HG03565 (cell line): ENCODE data around the gene CEP83.
A peak's percentile ranks its signal among the peaks of the same experiment; 100 is the strongest.
"Not testable (repeated sequence)": the region's sequence is repeated elsewhere in the genome, so short reads cannot be mapped to it uniquely, and the experiment has no call there.

Experiments
- ATAC-seq: cut with Tn5 transposase; IDR thresholded peaks from one replicate; pipeline ENCODE4 v1.9.1; 2021; ENCODE audit warnings: mild to moderate bottlenecking, moderate library complexity; ENCODE audit not compliant: unreplicated experiment

CEP83 gene

DNA sequence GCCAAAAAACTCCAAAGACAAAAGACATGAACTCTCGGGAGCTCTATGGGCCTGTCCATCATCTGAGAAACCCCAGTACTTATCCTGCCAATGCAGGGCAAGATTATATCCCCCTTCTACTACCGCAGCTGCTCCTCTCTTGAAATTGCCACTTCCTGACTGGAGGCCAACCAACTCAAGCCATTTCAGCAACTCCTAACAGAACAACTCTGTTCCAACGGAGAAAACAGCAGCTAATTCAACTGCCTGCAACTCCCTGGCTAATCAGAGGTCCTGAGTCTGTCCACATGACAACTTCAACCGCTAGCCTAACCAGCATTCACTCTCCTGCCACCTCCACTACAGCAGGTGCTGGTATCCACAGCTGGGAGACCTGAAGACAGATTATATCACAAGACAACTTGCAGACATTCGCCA is 24.1 kb downstream of the CEP83 start:
- ATAC-seq, result no peak

DNA sequence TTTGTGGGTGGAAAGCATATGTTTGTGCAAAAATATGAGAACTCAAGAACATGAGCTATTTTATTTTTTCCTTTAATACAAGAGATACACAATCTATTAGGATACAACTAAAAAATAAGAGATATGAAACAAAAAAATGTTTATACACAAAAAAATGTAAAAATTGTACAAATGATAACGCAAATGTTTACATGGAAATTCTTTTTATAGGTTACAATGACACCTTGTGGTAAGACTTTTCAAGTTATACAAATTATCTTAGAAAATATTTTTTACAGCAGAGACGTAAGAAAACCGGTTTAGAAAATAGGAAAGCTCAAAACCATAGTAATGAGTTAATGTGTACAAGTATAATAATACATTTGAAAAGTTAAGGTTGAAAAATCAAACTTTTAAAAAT is 25.5 kb downstream of the CEP83 start:
- no peak for ATAC-seq

DNA sequence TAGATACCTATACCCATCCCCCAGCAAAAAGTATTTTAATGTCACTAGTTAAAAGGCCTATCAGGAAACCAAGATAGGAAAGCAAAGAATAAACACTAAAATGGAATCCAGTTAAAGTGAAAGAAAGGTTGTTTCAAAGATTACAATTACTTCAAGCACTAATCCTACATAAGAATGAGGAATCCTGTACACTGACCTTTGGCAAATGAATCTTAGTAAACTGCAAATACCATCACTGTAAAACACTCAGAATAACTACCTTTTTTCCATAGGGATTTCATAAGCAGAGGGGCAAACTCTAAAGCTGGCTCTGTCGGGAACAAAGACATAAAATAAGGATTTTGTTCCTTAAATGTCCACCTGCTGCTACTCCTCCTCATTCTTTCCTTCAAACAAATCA is 25.9 kb downstream of the CEP83 start:
- ATAC-seq, result no peak

DNA sequence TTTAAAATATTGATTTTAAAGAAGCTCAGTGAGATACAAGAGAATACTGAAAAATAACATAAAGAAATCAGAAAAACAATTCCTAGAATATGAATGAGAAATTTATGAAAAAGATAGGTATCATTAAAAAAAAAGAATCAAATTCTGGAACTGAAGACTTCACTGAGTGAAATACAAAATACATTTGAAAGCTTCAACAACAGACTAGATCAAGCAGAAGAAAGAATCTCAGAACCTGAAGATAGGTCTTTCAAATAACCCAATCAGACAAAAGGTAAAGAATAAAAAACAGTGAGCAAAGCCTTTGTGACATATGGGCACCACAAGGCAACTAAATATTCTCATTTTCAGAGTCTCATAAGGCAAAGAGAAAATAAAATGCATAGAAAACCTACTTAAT is 29.4 kb downstream of the CEP83 start:
- no peak for ATAC-seq

DNA sequence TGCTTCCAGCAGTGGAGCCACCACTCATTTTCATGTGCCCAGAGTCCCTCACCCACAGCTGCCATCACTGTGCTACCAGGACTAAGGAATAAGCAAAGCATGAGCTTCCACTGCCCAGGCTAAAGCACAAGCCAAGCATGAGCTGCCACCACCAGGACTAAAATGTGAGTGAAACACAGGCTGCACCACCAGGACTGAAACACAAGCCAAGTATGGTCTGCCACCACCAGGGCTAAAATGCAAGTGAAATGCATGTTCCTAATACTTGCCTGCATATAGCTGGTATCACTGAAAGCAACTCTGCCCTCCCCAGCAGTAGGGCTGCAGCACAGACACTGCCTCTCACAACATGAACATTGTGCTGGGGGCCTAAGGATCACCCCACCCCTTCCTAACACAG is 30.0 kb downstream of the CEP83 start:
- ATAC-seq, result no peak

DNA sequence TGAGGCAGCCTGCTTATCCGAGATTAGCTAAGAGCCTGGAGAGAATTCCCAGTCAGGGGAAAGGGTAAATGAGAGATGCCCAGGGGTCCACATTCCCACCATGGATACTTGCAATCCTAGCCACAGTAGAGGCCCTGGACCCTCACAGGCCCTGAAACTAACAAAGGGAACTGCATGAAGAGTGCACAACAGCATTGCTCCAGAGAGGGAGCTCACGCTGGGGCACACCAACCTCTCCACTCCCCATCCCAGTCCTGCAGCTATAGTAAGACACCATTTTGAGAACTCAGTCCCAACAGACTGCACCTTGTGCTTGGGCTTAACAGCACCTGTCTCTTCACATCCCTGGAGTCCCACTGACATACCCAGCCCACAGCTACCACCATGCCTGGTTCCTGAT is 30.5 kb downstream of the CEP83 start:
- no peak for ATAC-seq

DNA sequence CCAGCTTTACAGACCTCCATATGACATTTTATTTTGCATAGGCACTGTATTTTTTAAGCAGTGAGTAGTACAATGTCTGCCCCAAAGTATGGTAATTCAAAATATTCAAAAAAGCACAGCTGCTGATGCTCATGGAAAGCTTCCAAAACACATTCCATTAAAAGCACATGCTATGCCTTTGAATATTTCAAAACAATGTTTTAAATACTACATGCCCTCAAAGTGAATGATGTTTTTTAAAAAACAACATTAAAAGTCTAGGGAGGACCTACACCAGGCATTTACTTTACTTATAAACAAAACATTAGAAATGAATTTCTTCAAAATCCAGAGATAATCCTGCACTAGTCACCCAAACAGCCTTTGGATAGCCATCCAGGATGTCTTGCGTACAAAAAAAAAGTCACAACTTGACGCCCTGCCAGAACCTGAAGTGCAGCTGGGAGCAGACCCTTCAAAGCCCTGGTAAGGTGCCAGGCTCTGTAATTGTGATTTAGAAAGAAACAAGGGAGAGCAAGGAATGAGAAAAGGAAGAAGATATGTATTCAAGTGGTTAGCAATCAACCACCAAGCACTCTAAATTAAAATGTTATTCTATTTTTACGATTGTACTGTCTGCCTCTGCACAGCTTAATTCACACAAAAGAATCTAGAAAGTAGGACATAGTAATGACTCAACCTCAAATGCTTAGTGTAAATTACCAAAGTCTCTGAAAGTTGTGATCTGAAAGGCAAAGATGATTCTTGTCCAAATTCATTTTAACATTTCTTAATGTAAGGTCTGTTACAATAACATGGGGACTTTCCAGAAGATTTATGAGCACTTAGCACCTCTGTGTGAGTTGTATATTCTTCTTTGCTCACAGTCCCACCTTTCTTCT is 31.9 kb downstream of the CEP83 start:
- ATAC-seq, result no peak

DNA sequence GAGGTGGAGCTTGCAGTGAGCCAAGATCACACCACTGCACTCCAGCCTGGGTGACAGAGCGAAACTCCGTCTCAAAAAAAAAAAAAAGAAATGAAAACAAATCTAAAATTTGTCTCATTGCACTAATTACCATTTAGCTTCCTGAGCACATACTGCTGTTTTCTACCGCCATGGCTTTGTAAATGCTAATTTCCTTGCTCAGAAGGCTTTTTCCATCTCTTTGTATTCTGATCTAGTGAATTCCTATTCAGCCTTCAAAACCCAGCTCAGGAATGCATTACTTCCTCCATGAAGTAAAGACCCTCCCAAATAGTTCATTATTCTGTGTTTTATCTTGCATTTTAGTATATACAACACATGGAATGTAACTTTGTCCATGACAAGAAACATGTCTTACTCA is 33.6 kb downstream of the CEP83 start:
- no peak for ATAC-seq

DNA sequence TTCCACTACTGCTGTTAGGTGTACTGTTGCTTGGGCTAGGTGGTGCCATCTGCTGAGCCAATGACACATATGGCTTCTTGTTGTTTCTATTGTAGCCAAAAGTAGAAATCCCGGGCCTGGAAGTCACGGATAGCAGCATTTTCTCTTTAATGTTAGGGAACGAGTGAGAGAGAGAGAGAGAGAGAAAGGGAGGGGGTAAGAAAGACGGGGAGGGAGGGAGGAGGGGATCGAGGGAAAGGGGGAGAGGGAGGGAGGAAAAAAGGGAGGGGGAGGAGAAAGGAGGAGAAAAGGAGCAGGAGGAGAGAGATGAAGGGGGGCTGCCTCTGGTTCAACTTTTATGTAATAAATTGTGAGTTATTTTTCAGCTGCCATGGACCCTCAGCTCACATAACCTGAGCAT is 34.8 kb downstream of the CEP83 start:
- ATAC-seq, result not testable (repeated sequence)

DNA sequence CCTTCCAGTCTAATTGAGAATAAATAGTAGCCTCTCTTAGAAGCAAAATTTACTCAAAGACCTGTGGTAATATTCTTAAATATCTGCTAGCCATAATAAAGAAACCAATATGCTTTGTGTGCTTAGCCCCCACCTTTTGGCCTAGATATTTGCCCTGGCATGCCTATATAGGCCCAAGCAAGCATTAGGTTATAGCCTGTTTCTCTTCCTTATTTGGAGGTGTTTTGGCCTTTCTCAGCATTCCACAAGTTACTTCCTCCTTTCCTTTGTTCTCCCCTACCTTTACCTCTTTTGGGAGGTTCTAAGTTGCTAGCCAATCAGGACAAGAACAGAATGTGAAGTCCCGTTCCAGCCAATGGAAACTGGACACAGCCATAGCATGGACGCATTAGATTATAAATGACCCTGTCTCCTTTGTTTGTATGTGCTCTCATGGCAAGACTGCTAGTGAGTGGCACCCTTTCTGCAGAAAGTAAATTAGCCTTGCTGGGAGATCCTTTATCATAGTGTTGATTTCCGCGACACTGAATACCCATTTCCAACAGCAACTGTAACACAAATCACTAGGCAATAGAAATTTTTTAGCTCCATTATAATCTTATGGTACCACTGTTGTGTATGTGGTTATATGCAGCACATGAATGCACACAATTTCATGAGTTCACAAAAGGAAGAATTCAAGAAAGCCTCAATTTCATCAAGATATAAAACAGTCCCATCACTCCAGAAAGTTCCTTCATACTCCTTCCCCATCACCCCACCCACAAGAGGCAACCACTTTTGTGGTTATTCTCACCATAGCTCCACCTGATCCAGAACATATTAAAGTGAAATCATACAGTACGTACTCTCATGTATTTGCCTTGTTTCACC is 37.6 kb downstream of the CEP83 start:
- no peak for ATAC-seq

DNA sequence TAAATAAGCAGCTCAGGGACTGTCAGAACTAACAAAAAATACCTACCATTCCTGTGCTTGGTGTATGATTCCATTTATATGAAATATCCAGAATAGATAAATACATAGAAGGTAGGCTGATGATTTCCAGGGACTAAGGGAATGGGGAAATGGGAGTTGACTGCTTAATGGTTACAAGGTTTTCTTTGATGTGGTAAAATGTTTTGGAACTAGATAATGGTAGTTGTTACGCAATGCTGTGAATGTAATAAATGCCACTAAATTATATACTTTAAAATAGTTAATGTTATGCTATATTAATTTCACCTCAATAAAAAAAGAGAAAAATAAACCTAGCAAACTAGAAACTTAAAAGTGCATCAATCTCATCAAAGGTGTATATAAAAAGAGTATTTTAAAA is 41.1 kb downstream of the CEP83 start:
- no peak for ATAC-seq

DNA sequence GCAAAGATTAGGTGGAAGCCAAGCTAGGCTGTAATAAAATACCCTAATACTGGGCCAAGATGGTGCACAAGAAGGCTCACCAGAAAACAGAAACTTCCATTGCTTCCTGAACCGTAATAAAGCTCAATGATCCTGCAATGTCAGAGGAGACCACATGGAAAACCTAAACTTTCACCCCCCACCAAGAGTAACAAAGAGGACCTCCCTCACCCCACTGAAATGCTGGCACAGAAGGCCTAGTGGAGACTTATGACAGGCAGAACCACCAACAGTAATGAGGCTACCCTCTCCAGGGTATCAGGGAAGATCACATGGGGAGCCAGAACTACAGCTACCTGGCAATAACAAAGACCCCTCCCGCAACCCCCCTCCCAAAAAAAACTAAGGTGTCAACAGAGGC is 43.1 kb downstream of the CEP83 start:
- no peak for ATAC-seq

DNA sequence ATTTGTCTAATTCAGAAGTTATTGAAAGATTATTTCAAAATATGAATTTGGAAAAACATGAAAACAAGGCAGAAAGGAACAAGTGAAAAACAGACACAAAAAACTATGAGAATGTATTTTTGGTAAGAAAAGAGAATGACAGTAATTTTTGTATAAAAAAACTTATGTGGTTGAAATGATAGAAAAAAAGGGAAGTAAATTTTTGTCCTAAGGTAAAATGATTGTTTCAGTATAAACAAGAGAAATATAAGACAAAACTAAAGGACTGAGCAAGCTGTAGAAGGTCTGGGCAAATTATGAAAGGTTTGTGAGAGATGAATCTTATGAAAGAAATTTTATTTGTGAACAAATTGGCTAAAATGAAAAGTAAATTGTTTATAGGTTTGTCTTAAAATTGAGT is 44.6 kb downstream of the CEP83 start:
- ATAC-seq, result no peak

DNA sequence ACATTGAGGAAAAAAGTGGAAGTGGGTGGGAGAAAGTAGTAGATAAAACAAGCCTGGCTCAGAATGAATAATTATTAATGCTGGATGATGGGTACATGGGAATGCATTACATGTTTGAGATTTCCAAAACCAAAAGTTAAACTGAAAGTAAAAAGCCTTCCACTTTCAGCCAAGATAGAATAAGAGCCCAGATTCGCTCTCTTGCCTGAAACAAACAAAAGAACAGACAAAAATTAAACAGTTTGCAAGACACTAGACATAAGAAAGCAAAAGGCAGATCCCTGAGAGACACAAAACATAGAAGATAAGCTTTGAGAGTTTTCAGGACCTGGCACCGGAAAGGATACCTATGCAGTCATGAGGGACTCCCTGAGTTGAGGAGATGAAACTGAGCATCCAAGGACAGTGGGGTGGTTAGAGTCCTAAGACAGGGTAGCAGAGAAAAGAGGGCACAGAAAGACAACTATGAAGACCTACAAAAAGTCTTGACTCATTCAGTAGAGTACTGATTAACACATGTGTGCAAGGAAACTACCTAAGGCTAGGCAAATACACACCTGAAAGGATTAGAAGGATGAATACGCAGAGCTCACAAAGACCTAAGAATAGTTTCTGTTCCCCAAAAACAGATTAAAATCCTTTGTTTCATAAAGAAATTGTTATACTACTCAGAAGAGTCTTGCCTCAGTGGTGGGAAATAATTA is 54.1 kb downstream of the CEP83 start:
- peak; percentile 71 for ATAC-seq

DNA sequence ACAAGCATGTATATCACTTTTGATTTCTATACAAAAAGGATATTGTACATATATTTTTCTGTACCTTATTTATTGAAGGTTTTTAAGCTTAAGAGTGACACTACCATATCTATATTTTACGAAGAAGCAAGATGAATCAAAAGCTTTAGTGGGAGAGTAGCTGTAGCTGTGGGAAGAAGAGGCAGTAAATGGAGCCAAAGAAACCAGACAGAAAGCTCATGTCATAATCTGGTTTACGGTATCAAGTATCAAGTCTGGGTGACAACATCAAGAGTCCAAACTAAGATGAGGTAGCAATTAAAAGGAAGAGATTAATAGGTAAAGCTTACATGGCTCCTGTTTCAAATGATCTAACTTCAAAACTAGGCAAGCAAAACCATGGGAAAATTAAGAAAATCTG is 54.8 kb downstream of the CEP83 start:
- ATAC-seq, result no peak

DNA sequence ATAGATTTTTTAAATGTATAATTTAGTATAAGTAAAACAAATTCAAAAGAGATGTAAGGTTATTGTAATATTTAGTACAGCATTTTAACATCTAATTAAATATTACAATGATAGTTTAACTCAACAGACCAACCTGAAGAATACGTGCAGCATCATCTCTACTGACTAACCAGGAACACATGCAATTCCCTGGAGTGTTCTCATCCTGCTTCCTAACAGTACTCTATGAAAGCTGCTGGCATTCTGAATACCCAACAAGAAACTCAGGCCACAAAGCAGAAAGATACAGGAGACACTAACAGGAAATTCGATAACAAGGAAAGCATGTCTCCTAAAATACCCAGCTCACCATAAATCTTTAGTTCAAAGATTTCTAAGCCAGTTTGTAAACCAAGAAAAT is 58.3 kb downstream of the CEP83 start:
- no peak for ATAC-seq

DNA sequence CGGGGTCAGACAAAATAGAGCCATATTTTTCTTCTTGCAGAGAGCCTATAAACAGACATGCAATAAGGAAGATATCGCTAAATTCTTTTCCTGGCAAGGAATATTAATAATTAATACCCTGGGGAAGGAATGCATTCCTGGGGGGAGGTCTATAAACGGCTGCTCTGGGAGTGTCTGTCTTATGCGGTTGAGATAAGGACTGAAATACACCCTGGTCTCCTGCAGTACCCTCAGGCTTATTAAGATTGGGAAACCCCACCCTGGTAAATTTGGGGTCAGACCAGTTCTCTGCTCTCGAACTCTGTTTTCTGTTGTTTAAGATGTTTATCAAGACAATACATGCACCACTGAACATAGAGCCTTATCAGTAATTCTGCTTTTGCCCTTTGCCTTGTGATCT is 61.0 kb downstream of the CEP83 start:
- not testable (repeated sequence) for ATAC-seq

DNA sequence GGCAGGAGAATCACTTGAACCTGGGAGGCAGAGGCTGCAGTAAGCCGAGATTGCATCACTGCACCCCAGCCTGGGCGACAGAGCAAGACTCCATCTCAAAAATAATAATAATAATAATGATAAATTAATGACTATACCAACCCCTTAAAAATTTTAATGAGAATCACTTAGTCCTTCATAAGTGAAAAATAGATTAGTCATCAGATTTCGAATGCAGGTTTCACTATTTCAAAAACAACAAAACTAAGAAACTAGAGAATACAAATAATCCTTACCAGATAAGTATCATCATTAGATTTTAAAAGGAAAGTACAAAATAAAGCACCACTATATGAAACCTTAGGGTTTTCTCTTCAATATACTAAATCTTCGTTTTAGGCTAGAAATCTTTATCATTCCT is 62.3 kb downstream of the CEP83 start:
- no peak for ATAC-seq

DNA sequence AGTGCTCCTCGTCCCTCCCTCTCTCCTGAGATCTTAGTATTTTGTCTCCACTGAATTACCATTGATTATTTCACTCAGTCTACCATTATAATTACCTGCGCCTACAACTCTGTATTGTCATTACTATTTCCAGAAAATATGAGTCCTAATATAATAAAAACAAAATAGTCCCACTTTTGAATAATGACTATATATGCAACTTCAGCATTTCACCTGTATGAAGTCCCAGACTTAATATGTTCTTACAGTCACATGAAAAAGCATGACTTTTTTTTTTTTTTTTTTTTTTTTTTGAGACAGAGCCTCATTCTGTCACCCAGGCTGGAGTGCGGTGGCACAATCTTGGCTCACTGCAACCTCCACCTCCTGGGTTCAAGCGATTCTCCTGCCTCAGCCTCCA is 63.7 kb downstream of the CEP83 start:
- ATAC-seq, result not testable (repeated sequence)

DNA sequence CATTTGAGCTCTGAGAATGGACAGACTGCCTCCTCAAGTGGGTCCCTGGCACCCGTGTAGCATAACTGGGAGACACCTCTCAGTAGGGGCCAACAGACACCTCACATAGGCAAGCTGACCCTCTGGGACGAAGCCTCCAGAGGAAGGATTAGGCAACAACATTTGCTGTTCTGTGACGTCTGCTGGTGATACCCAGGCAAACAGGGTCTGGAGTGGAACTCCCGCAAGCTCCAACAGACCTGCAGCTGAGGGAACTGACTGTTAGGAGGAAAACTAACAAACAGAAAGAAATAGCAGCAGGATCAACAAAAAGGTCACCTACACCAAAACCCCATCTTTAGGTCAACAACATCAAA is 69.6 kb downstream of the CEP83 start:
- ATAC-seq, result no peak

DNA sequence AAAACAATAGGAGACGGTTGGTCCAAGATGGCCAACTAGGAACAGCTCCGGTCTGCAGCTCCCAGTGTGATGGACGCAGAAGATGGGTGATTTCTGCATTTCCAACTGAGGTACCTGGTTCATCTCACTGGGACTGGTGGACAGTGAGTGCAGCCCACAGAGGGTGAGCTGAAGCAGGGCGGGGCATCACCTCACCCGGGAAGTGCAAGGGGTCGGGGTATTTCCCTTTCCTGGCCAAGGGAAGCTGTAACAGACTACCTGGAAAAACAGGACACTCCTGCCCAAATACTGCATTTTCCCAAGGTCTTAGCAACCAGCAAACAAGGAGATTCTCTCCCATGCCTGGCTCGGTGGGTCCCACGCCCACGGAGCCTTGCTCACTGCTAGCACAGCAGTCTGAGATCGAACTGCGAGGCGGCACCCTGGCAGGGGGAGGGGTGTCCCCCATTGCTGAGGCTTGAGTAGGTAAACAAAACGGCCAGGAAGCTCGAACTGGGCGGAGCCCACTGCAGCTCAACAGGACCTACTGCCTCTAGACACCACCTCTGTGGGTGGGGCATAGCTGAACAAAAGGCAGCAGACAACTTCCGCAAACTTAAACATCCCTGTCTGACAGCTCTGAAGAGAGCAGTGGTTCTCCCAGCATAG is 70.1 kb downstream of the CEP83 start:
- not testable (repeated sequence) for ATAC-seq
